T-cell (primary cell): ENCODE data around the gene ANKRD2. TPM values are rescaled to one million over a fixed set of nuclear protein-coding genes. Genes with fewer than 3 reads are reported as not detected.

Experiments
- ATAC-seq, 4 experiments: fragments of 200-7000 bp in 3 of 4; fragments of 150-1000 bp in 1 of 4; cut with Tn5 transposase; replicated peaks in 1 of 4; 1 replicate in 3 of 4; 2 replicates in 1 of 4; pipeline ENCODE4 v1.10.0; 2021; ENCODE audit warnings: moderate library complexity in 3 of 4, mild to moderate bottlenecking in 2 of 4, moderate number of reproducible peaks in 1 of 4
- CTCF ChIA-PET, 2 donors: fragments of 300-600 bp; sonication (Branson Sonifier 250); formaldehyde crosslinking; loops; one replicate each; lab custom pipeline; 2022; ENCODE audit warnings: antibody characterized with exemption in 2 of 2; lab: Charles Lee
- POLR2A ChIA-PET, 2 donors: fragments of 300-600 bp; sonication (Branson Sonifier 250); formaldehyde crosslinking; loops; one replicate each; lab custom pipeline; 2022; ENCODE audit warnings: antibody characterized with exemption in 2 of 2; lab: Charles Lee
- DNase-seq, 35 experiments: peaks; one replicate each; pipeline versions ENCODE4 v3.0.0 to v3.0.0-alpha.2; 2013 to 2023
- H3K27ac ChIP-seq: one replicate; pipeline ENCODE4 v1.5.1; 2013; ENCODE audit warnings: low read length
- H3K27me3 ChIP-seq, 2 experiments: replicated peaks in 1 of 2; 1 replicate in 1 of 2; 2 replicates in 1 of 2; pipeline versions ENCODE4 v1.6.1 to v1.7.0; 2013; ENCODE audit warnings: low read length in 1 of 2, mixed read lengths in 1 of 2; ENCODE audit not compliant: control insufficient read depth in 2 of 2, insufficient read depth in 2 of 2; ENCODE audit errors: extremely low read depth in 1 of 2
- H3K36me3 ChIP-seq, 2 donors: 1 replicate in 1 of 2; 2 replicates in 1 of 2; pipeline versions ENCODE4 v1.6.1 to v1.7.0; 2013; ENCODE audit warnings: low read length in 1 of 2; ENCODE audit not compliant: control insufficient read depth in 2 of 2, insufficient read depth in 1 of 2; ENCODE audit errors: extremely low read depth in 1 of 2
- H3K4me1 ChIP-seq, 2 experiments: 1 replicate in 1 of 2; 2 replicates in 1 of 2; pipeline versions ENCODE4 v1.6.1 to v1.7.0; 2013; ENCODE audit warnings: low read length in 2 of 2, mixed read lengths in 1 of 2; ENCODE audit not compliant: insufficient read depth in 2 of 2, control insufficient read depth in 1 of 2; ENCODE audit errors: extremely low read depth in 1 of 2
- H3K4me3 ChIP-seq, 2 donors: 1 replicate in 1 of 2; 2 replicates in 1 of 2; pipeline versions ENCODE4 v1.5.1 to v1.7.0; 2013; ENCODE audit warnings: mild to moderate bottlenecking in 2 of 2, low read length in 1 of 2, moderate library complexity in 1 of 2; ENCODE audit not compliant: control insufficient read depth in 1 of 2; ENCODE audit errors: extremely low read depth in 1 of 2
- H3K9me3 ChIP-seq: 2 replicates; pipeline ENCODE4 v1.7.0; 2013
- H3K27ac Mint-ChIP-seq, 2 donors: one replicate each; pipeline ENCODE4 v1.8.0; 2020 to 2021; ENCODE audit warnings: mild to moderate bottlenecking in 2 of 2, mixed read lengths in 2 of 2
- H3K27me3 Mint-ChIP-seq, 2 donors: one replicate each; pipeline ENCODE4 v1.8.0; 2021 to 2022; ENCODE audit warnings: mixed read lengths in 2 of 2
- H3K36me3 Mint-ChIP-seq: one replicate; pipeline ENCODE4 v1.8.0; 2021; ENCODE audit warnings: mixed read lengths
- H3K4me1 Mint-ChIP-seq, 3 donors: one replicate each; pipeline ENCODE4 v1.8.0; 2020 to 2022; ENCODE audit warnings: mixed read lengths in 3 of 3, mild to moderate bottlenecking in 1 of 3
- H3K4me3 Mint-ChIP-seq, 3 donors: one replicate each; pipeline ENCODE4 v1.8.0; 2020 to 2022; ENCODE audit warnings: mild to moderate bottlenecking in 3 of 3, mixed read lengths in 3 of 3, moderate library complexity in 3 of 3
- H3K9me3 Mint-ChIP-seq, 3 donors: one replicate each; pipeline ENCODE4 v1.8.0; 2020 to 2022; ENCODE audit warnings: mixed read lengths in 3 of 3
- WGBS: methylation state at CpG from one replicate; pipeline ENCODE4 v1.1.5; 2013; ENCODE audit warnings: missing lambda C conversion rate; ENCODE audit not compliant: insufficient coverage; 5-methylcytosine and 5-hydroxymethylcytosine counted together
- total RNA-seq, 35 experiments: library from RNA in 6 of 35; stranded (reverse) in 6 of 35; fragments of 120-200 nt in 1 of 35; gene quantifications; one replicate each; pipeline versions ENCODE4 v1.2.1 to v1.2.4 and lab custom pipeline; 2013 to 2026

ANKRD2 gene
- total RNA-seq, 5 donors from 2014 or later (not counting 1 experiment from before 2014, with no cell fraction given): 0.35 TPM; not detected in 4

GRCh38 chr10:97570146-97570788 is 2.3 kb upstream of the ANKRD2 start:
- WGBS: 88% methylated on average over 33 of the region's 33 CpGs
- no peak overlapping the region for H3K27ac Mint-ChIP-seq
- no peaks in the 10 kb centered on the region for H3K4me1 Mint-ChIP-seq
- no peak for ATAC-seq
- no peaks in the 10 kb centered on the region for H3K4me1 ChIP-seq
- no peak for DNase-seq
- no peaks in the 10 kb centered on the region for H3K36me3 ChIP-seq
- POLR2A ChIA-PET: no interaction called here
- CTCF ChIA-PET: no interaction called here
- no peak overlapping the region for H3K4me3 Mint-ChIP-seq
- peaks cover 3% of the 10 kb centered on the region for H3K36me3 Mint-ChIP-seq
- no peak overlapping the region for H3K27ac ChIP-seq
- H3K9me3 ChIP-seq: no peaks in the 10 kb centered on the region
- peaks cover 0 to 8% of the 10 kb centered on the region in 2 experiments for H3K27me3 ChIP-seq
- peaks cover 0 to 2% of the 10 kb centered on the region in 2 donors for H3K27me3 Mint-ChIP-seq
- no peaks in the 10 kb centered on the region for H3K9me3 Mint-ChIP-seq
- no peak overlapping the region for H3K4me3 ChIP-seq

GRCh38 chr10:97570789-97571471 is 1.6 kb upstream of the ANKRD2 start:
- DNase-seq (no peak), ATAC-seq (no peak)
- no peak overlapping the region for H3K27ac ChIP-seq
- peaks cover 0 to 8% of the 10 kb centered on the region in 2 experiments for H3K27me3 ChIP-seq
- H3K4me3 Mint-ChIP-seq: no peak overlapping the region
- no peaks in the 10 kb centered on the region for H3K9me3 ChIP-seq
- no peak overlapping the region for H3K27ac Mint-ChIP-seq
- no peaks in the 10 kb centered on the region for H3K4me1 ChIP-seq
- no peaks in the 10 kb centered on the region for H3K9me3 Mint-ChIP-seq
- no peaks in the 10 kb centered on the region for H3K4me1 Mint-ChIP-seq
- 80% methylated on average over 3 of the region's 5 CpGs for WGBS
- POLR2A ChIA-PET: no interaction called here
- H3K4me3 ChIP-seq: no peak overlapping the region
- peaks cover 0 to 2% of the 10 kb centered on the region in 2 donors for H3K27me3 Mint-ChIP-seq
- H3K36me3 ChIP-seq: no peaks in the 10 kb centered on the region
- H3K36me3 Mint-ChIP-seq: peaks cover 3% of the 10 kb centered on the region
- CTCF ChIA-PET: interaction anchor here in 1 of 2 donors (0.6 kb wide), 1 partner anchor 48 kb away, joined by 12 read pairs; no protein-coding TSS in a partner anchor

GRCh38 chr10:97571622-97572021 is 957 bp upstream of the ANKRD2 start:
- DNase-seq (no peak), ATAC-seq (no peak)
- H3K27me3 Mint-ChIP-seq: peaks cover 0 to 2% of the 10 kb centered on the region in 2 donors
- Histone ChIP-seq H3K27me3 (peaks cover 0 to 10% of the 10 kb centered on the region in 2 experiments), H3K4me1 (no peaks in the 10 kb centered on the region), H3K9me3 (no peaks in the 10 kb centered on the region), H3K27ac (no peak overlapping the region), H3K36me3 (no peaks in the 10 kb centered on the region), H3K4me3 (no peak overlapping the region)
- ChIA-PET CTCF (interaction anchor here in 1 of 2 donors (0.6 to 1.6 kb wide), 2 partner anchors 10 to 47 kb away, joined by 3 to 12 read pairs; no protein-coding TSS in a partner anchor), POLR2A (no interaction called here)
- H3K36me3 Mint-ChIP-seq: peaks cover 3% of the 10 kb centered on the region
- H3K4me3 Mint-ChIP-seq: no peak overlapping the region
- no peaks in the 10 kb centered on the region for H3K4me1 Mint-ChIP-seq
- H3K9me3 Mint-ChIP-seq: no peaks in the 10 kb centered on the region
- no peak overlapping the region for H3K27ac Mint-ChIP-seq
- 92% methylated on average over 3 of the region's 3 CpGs for WGBS

GRCh38 chr10:97573021-97573420 is 442 bp downstream of the ANKRD2 start:
- H3K36me3 Mint-ChIP-seq: peaks cover 3% of the 10 kb centered on the region
- CTCF ChIA-PET: interaction anchor here in 1 of 2 donors (1.6 kb wide), 1 partner anchor 8 kb away, joined by 3 read pairs; no protein-coding TSS in a partner anchor
- H3K27ac ChIP-seq: no peak overlapping the region
- H3K4me3 Mint-ChIP-seq: no peak overlapping the region
- DNase-seq: no peak
- no peak overlapping the region for H3K4me3 ChIP-seq
- H3K4me1 Mint-ChIP-seq: no peaks in the 10 kb centered on the region
- no peaks in the 10 kb centered on the region for H3K9me3 Mint-ChIP-seq
- no peaks in the 10 kb centered on the region for H3K36me3 ChIP-seq
- H3K27ac Mint-ChIP-seq: no peak overlapping the region
- POLR2A ChIA-PET: no interaction called here
- H3K4me1 ChIP-seq: no peaks in the 10 kb centered on the region
- H3K27me3 ChIP-seq: peaks cover 0 to 13% of the 10 kb centered on the region in 2 experiments
- 86% methylated on average over 1 of the region's 2 CpGs for WGBS
- no peaks in the 10 kb centered on the region for H3K9me3 ChIP-seq
- no peak for ATAC-seq
- peaks cover 0 to 2% of the 10 kb centered on the region in 2 donors for H3K27me3 Mint-ChIP-seq

GRCh38 chr10:97573672-97574071 is 1.1 kb downstream of the ANKRD2 start:
- DNase-seq: no peak
- Histone ChIP-seq H3K4me3 (no peak overlapping the region), H3K27ac (no peak overlapping the region), H3K27me3 (peaks cover 0 to 20% of the 10 kb centered on the region in 2 experiments), H3K4me1 (no peaks in the 10 kb centered on the region), H3K36me3 (no peaks in the 10 kb centered on the region), H3K9me3 (no peaks in the 10 kb centered on the region)
- no peak overlapping the region for H3K4me3 Mint-ChIP-seq
- H3K27me3 Mint-ChIP-seq: peaks cover 0 to 2% of the 10 kb centered on the region in 2 donors
- H3K9me3 Mint-ChIP-seq: no peaks in the 10 kb centered on the region
- no peak for ATAC-seq
- POLR2A ChIA-PET: no interaction called here
- no peak overlapping the region for H3K27ac Mint-ChIP-seq
- peaks cover 3% of the 10 kb centered on the region for H3K36me3 Mint-ChIP-seq
- H3K4me1 Mint-ChIP-seq: no peaks in the 10 kb centered on the region
- no CpG with 5 or more reads among the region's 2 CpGs for WGBS
- CTCF ChIA-PET: no interaction called here

- CTCF ChIA-PET: interaction anchor here in 1 of 2 donors (1.1 kb wide), 1 partner anchor 11 kb away, joined by 3 read pairs; no protein-coding TSS in a partner anchor
- 51% methylated on average over 3 of the region's 4 CpGs for WGBS
Measured at GRCh38 chr10:97574374-97575126, 2.0 kb downstream of the ANKRD2 start.

More at GRCh38 chr10:97574374-97575126, 2.0 kb downstream of the ANKRD2 start:
- Mint-ChIP-seq H3K36me3 (peaks cover 2% of the 10 kb centered on the region), H3K4me1 (no peaks in the 10 kb centered on the region), H3K4me3 (no peak overlapping the region), H3K9me3 (no peaks in the 10 kb centered on the region), H3K27me3 (peaks cover 0 to 2% of the 10 kb centered on the region in 2 donors), H3K27ac (no peak overlapping the region)
- no peak for ATAC-seq
- POLR2A ChIA-PET: interaction anchor here in 1 of 2 donors (0.5 kb wide), 1 partner anchor 28 kb away, joined by 3 read pairs; no protein-coding TSS in a partner anchor
- H3K9me3 ChIP-seq: no peaks in the 10 kb centered on the region
- H3K4me3 ChIP-seq: no peak overlapping the region
- H3K36me3 ChIP-seq: no peaks in the 10 kb centered on the region
- DNase-seq: no peak
- no peak overlapping the region for H3K27ac ChIP-seq
- H3K27me3 ChIP-seq: peaks cover 0 to 20% of the 10 kb centered on the region in 2 experiments
- H3K4me1 ChIP-seq: no peaks in the 10 kb centered on the region
